PC-3 (cell line): ENCODE data around the gene DLGAP1.

ENCODE experiments used
- EZH2 ChIP-seq: fragments of 300-600 bp; sonication (generic); IDR thresholded peaks from one replicate; pipeline ENCODE4 v1.6.1; 2017; ENCODE audit warnings: antibody characterized with exemption, mild to moderate bottlenecking, low read length; ENCODE audit not compliant: unreplicated experiment
- TF ChIP-seq, protein P1 (sequence below): fragments of 300-600 bp; sonication (generic); conservative IDR thresholded peaks from 2 replicates; pipeline ENCODE4 v1.5.1; 2017; ENCODE audit warnings: antibody characterized with exemption, low read depth, mild to moderate bottlenecking, low read length

DNA sequence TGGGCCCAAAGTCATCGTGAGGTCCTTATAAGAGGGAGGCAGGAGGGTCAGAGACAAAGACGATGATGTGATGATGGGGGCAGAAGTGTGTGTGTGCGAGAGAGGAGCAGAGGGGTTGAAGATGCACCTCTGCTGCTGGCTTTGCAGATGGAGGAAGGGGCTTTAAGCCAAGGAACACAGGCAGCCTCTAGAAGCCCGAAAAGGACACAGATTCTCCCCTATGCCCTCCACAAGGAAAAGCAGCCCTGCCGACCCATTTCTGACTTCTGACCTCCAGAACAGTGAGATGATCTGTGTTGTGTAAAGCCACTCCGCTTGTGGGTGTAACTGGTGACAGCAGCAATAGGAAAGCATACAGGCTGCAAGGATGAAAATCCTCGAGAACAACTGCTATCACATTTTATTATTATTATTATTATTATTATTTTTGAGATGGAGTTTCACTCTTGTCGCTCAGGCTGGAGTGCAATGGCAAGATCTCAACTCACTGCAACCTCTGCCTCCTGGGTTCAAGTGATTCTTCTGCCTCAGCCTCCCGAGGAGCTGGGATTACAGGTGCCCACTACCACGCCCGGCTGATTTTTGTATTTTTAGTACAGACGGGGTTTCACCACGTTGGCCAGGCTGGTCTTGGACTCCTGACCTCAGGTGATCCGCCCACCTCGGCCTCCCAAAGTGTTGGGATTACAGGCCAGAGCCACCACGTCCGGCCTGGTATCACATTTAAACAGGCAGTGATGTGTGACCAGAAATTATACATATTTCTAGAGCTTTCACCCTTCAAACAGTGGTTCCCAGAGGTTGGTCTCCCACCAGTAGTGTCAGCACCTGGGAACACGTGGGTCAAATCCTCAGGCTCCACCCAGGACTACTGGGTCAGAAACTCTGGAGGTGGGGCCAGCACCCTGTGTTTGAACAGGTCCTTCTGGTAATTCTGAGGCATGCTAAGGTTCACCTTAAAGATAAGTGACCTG, 834.7 kb downstream of the DLGAP1 start:
- TF ChIP-seq, protein P1, sequence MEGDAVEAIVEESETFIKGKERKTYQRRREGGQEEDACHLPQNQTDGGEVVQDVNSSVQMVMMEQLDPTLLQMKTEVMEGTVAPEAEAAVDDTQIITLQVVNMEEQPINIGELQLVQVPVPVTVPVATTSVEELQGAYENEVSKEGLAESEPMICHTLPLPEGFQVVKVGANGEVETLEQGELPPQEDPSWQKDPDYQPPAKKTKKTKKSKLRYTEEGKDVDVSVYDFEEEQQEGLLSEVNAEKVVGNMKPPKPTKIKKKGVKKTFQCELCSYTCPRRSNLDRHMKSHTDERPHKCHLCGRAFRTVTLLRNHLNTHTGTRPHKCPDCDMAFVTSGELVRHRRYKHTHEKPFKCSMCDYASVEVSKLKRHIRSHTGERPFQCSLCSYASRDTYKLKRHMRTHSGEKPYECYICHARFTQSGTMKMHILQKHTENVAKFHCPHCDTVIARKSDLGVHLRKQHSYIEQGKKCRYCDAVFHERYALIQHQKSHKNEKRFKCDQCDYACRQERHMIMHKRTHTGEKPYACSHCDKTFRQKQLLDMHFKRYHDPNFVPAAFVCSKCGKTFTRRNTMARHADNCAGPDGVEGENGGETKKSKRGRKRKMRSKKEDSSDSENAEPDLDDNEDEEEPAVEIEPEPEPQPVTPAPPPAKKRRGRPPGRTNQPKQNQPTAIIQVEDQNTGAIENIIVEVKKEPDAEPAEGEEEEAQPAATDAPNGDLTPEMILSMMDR: no peak
- TF ChIP-seq EZH2: no peak
